GM23338 (cell line): ENCODE measurements around the gene FAM162B. TPM values are rescaled to one million over a fixed set of nuclear protein-coding genes. Genes with fewer than 3 reads are reported as not detected.
"Not testable (repeated sequence)": the region's sequence is repeated elsewhere in the genome, so short reads cannot be mapped to it uniquely, and the experiment has no call there.

Experiments used
- ATAC-seq: fragments of 200-7000 bp; cut with Tn5 transposase; 3 replicates; pipeline ENCODE4 v1.9.1; 2020
- DNase-seq: peaks from one replicate; pipeline ENCODE4 v3.0.0-alpha.2; 2015; ENCODE audit warnings: low spot score
- H2AFZ ChIP-seq: fragments of 200-600 bp; sonication (generic); 2 replicates; pipeline ENCODE4 v1.8.0; 2016; ENCODE audit warnings: antibody characterized with exemption, mild to moderate bottlenecking, moderate library complexity
- H3F3A ChIP-seq: fragments of 200-600 bp; sonication (generic); replicated peaks from 2 replicates; pipeline ENCODE4 v1.8.0; 2017; ENCODE audit warnings: antibody characterized with exemption, mixed run types, low read depth
- H3K27ac ChIP-seq: fragments of 200-600 bp; sonication (generic); 2 replicates; pipeline ENCODE4 v1.6.1; 2016; ENCODE audit warnings: low read depth
- H3K27me3 ChIP-seq: fragments of 200-600 bp; sonication (generic); 2 replicates; pipeline ENCODE4 v1.8.0; 2016; ENCODE audit warnings: mild to moderate bottlenecking, mixed run types, moderate library complexity; ENCODE audit not compliant: insufficient read depth
- H3K36me3 ChIP-seq: fragments of 200-600 bp; sonication (generic); 2 replicates; pipeline ENCODE4 v1.8.0; 2016; ENCODE audit warnings: mild to moderate bottlenecking; ENCODE audit not compliant: insufficient read depth
- H3K4me1 ChIP-seq: fragments of 200-600 bp; sonication (generic); 2 replicates; pipeline ENCODE4 v1.8.0; 2016; ENCODE audit warnings: mild to moderate bottlenecking, moderate library complexity; ENCODE audit not compliant: insufficient read depth
- H3K4me2 ChIP-seq: fragments of 200-600 bp; sonication (generic); 2 replicates; pipeline ENCODE4 v1.7.1; 2017; ENCODE audit warnings: mixed run types
- H3K4me3 ChIP-seq: fragments of 200-600 bp; sonication (generic); 2 replicates; pipeline ENCODE4 v1.6.1; 2016; ENCODE audit warnings: mixed run types
- H3K79me2 ChIP-seq: fragments of 200-600 bp; sonication (generic); replicated peaks from 2 replicates; pipeline ENCODE4 v1.8.0; 2017; ENCODE audit warnings: mild to moderate bottlenecking; ENCODE audit not compliant: insufficient read depth
- H3K9me2 ChIP-seq: fragments of 200-600 bp; sonication (generic); 2 replicates; pipeline ENCODE4 v1.8.0; 2017; ENCODE audit not compliant: insufficient read depth
- H4K20me1 ChIP-seq: fragments of 200-600 bp; sonication (generic); replicated peaks from 2 replicates; pipeline ENCODE4 v1.8.0; 2017; ENCODE audit warnings: mild to moderate bottlenecking; ENCODE audit not compliant: insufficient read depth
- H3K27ac Mint-ChIP-seq: 2 replicates; pipeline ENCODE4 v1.8.0; 2020; ENCODE audit warnings: inconsistent platforms, mild to moderate bottlenecking, moderate library complexity, mixed read lengths
- H3K27me3 Mint-ChIP-seq: 3 replicates; pipeline ENCODE4 v1.8.0; 2022; ENCODE audit warnings: low read depth, mild to moderate bottlenecking, moderate library complexity, mixed read lengths, inconsistent platforms; ENCODE audit not compliant: insufficient read depth, poor library complexity
- H3K36me3 Mint-ChIP-seq: 3 replicates; pipeline ENCODE4 v1.8.0; 2021; ENCODE audit warnings: low read depth, mild to moderate bottlenecking, inconsistent platforms, moderate library complexity, mixed read lengths
- H3K4me1 Mint-ChIP-seq: 3 replicates; pipeline ENCODE4 v1.8.0; 2020; ENCODE audit warnings: mild to moderate bottlenecking, inconsistent platforms, mixed read lengths
- H3K4me3 Mint-ChIP-seq: 3 replicates; pipeline ENCODE4 v1.8.0; 2021; ENCODE audit warnings: moderate library complexity, mild to moderate bottlenecking, inconsistent platforms, mixed read lengths
- H3K9me3 Mint-ChIP-seq: 3 replicates; pipeline ENCODE4 v1.8.0; 2020; ENCODE audit warnings: moderate library complexity, mild to moderate bottlenecking, inconsistent platforms, mixed read lengths
- CREB1 ChIP-seq: fragments of 250-450 bp; sonication (Bioruptor Pico); IDR thresholded peaks from 2 replicates; pipeline ENCODE4 v1.5.0; 2020; ENCODE audit warnings: low read depth, mild to moderate bottlenecking, moderate library complexity
- EZH2phosphoT487 ChIP-seq: fragments of 200-600 bp; sonication (generic); IDR thresholded peaks from one replicate; pipeline ENCODE4 v1.8.1; 2018; ENCODE audit warnings: antibody characterized with exemption; ENCODE audit not compliant: unreplicated experiment
- JUNB ChIP-seq: IDR thresholded peaks from one replicate; pipeline ENCODE4 v1.6.1; 2016; ENCODE audit warnings: antibody characterized with exemption; ENCODE audit not compliant: unreplicated experiment
- NANOG ChIP-seq: IDR thresholded peaks from 2 replicates; pipeline ENCODE4 v1.6.1; 2016; ENCODE audit warnings: antibody characterized with exemption, borderline replicate concordance
- POLR2AphosphoS5 ChIP-seq: IDR thresholded peaks from 2 replicates; pipeline ENCODE4 v1.6.1; 2016; ENCODE audit warnings: antibody characterized with exemption, low read depth
- STAT1 ChIP-seq: IDR thresholded peaks from one replicate; pipeline ENCODE4 v1.6.1; 2016; ENCODE audit warnings: antibody characterized with exemption; ENCODE audit not compliant: unreplicated experiment
- ZNF114 ChIP-seq: fragments of 250-450 bp; sonication (Bioruptor Pico); IDR thresholded peaks from 2 replicates; pipeline ENCODE4 v1.5.0; 2020; ENCODE audit warnings: mild to moderate bottlenecking, moderate library complexity
- ZNF462 ChIP-seq: fragments of 250-450 bp; sonication (Bioruptor Pico); IDR thresholded peaks from 2 replicates; pipeline ENCODE4 v1.5.0; 2020; ENCODE audit warnings: mild to moderate bottlenecking, moderate library complexity
- polyA plus RNA-seq: library from polyadenylated mRNA; unstranded; fragments of >200 nt; fragmentation: Nextera tagmentation; extraction: Ambion mirVana; gene quantifications from 2 replicates; pipeline ENCODE4 v1.2.1, GENCODE V29; 2016
- total RNA-seq: library from RNA; depleted of rRNA; stranded (reverse); fragments of >200 nt; shearing (Covaris generic); gene quantifications from 2 replicates; pipeline ENCODE4 v1.2.3, GENCODE V29; 2014
- TF ChIP-seq, protein P1 (sequence below), 2 experiments: fragments of 200-600 bp in 1 of 2; sonication (generic) in 1 of 2; conservative IDR thresholded peaks; 2 replicates each; pipeline versions ENCODE4 v1.5.1 to v1.6.1; 2016 to 2017; ENCODE audit warnings: antibody characterized with exemption in 2 of 2, low read depth in 2 of 2, mild to moderate bottlenecking in 2 of 2, moderate library complexity in 1 of 2

Gene FAM162B
- total and polyA plus RNA-seq, 2 experiments from 2014 or later: 5.9 to 9.3 TPM

DNA sequence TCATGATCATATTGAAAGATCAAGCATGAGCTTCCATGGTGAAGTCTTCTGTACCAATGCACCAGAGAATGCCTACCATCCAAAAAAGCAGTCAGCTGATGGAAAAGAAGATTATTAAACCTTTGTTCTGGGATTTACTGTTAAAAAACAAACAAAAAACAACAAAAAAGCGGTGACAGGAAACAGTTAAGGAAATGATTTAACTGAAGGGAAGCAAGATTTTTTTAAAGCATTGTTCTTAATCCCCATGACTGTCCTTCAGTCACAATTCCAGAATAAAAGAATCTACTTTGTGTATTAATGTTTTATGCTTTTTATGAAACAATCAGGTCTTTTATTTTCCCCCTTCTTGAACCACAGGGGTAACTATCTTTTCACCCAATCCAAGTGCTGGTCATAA lies 23.9 kb downstream of the FAM162B start:
- Mint-ChIP-seq H3K36me3 (peaks cover 24% of the 10 kb centered on the region), H3K9me3 (peaks cover 36% of the 10 kb centered on the region), H3K4me1 (no peaks in the 10 kb centered on the region), H3K27ac (no peak overlapping the region), H3K27me3 (no peaks in the 10 kb centered on the region), H3K4me3 (no peak overlapping the region)
- Histone ChIP-seq H3F3A (no peaks in the 10 kb centered on the region), H3K27ac (no peak overlapping the region), H3K4me2 (no peak overlapping the region), H3K27me3 (no peaks in the 10 kb centered on the region), H3K9me2 (no peaks in the 10 kb centered on the region), H3K79me2 (no peaks in the 10 kb centered on the region), H3K4me1 (no peaks in the 10 kb centered on the region; the same call in 1 of the 2 replicates), H3K4me3 (no peak overlapping the region), H4K20me1 (no peaks in the 10 kb centered on the region), H2AFZ (no peak overlapping the region), H3K36me3 (peaks cover 6% of the 10 kb centered on the region; the same call in 1 of the 2 replicates)
- TF ChIP-seq NANOG (no peak), ZNF114 (CRISPR knock-in tag) (no peak)
- TF ChIP-seq, protein P1, sequence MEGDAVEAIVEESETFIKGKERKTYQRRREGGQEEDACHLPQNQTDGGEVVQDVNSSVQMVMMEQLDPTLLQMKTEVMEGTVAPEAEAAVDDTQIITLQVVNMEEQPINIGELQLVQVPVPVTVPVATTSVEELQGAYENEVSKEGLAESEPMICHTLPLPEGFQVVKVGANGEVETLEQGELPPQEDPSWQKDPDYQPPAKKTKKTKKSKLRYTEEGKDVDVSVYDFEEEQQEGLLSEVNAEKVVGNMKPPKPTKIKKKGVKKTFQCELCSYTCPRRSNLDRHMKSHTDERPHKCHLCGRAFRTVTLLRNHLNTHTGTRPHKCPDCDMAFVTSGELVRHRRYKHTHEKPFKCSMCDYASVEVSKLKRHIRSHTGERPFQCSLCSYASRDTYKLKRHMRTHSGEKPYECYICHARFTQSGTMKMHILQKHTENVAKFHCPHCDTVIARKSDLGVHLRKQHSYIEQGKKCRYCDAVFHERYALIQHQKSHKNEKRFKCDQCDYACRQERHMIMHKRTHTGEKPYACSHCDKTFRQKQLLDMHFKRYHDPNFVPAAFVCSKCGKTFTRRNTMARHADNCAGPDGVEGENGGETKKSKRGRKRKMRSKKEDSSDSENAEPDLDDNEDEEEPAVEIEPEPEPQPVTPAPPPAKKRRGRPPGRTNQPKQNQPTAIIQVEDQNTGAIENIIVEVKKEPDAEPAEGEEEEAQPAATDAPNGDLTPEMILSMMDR (conservative IDR thresholded peaks at IDR 0.05; ENCODE audit: low read depth in 2 of 2): no peak
- no peak for DNase-seq
- no peak for ATAC-seq

- H3K36me3 Mint-ChIP-seq: peaks cover 34% of the 10 kb centered on the region
- H4K20me1 ChIP-seq, H3K27me3 Mint-ChIP-seq, H3K79me2 ChIP-seq, H3K27me3 ChIP-seq, H3K4me3 Mint-ChIP-seq, H2AFZ ChIP-seq, H3K4me1 Mint-ChIP-seq, H3K27ac ChIP-seq, H3K36me3 ChIP-seq, ATAC-seq, H3K4me3 ChIP-seq, H3F3A ChIP-seq, H3K4me1 ChIP-seq, DNase-seq, H3K27ac Mint-ChIP-seq, H3K9me2 ChIP-seq, H3K4me2 ChIP-seq: not testable (repeated sequence)
- peaks cover 41% of the 10 kb centered on the region for H3K9me3 Mint-ChIP-seq
Observed at GRCh38 chr6:116740486-116740885, 25.0 kb downstream of the FAM162B start.

- H3K4me3 Mint-ChIP-seq: no peak overlapping the region
- H3K9me3 Mint-ChIP-seq: peaks cover 37% of the 10 kb centered on the region
- H3K36me3 Mint-ChIP-seq: peaks cover 46% of the 10 kb centered on the region
- no peaks in the 10 kb centered on the region for H3K4me1 Mint-ChIP-seq
- Histone ChIP-seq H3K9me2 (no peaks in the 10 kb centered on the region), H4K20me1 (no peaks in the 10 kb centered on the region), H3K27ac (no peak overlapping the region), H3K79me2 (no peaks in the 10 kb centered on the region), H3K4me1 (no peaks in the 10 kb centered on the region), H2AFZ (no peak overlapping the region), H3F3A (no peaks in the 10 kb centered on the region), H3K4me2 (no peak overlapping the region), H3K36me3 (peaks cover 6% of the 10 kb centered on the region; the same call in 1 of the 2 replicates), H3K27me3 (no peaks in the 10 kb centered on the region), H3K4me3 (no peak overlapping the region)
- ATAC-seq (no peak), DNase-seq (no peak)
- no peaks in the 10 kb centered on the region for H3K27me3 Mint-ChIP-seq
- H3K27ac Mint-ChIP-seq: no peak overlapping the region
- TF ChIP-seq NANOG: no peak
- no peak for TF ChIP-seq POLR2AphosphoS5
- TF ChIP-seq CREB1 (CRISPR knock-in tag): no peak
- no peak for TF ChIP-seq EZH2phosphoT487
- TF ChIP-seq STAT1: no peak
- no peak for TF ChIP-seq ZNF114 (CRISPR knock-in tag)
- no peak for TF ChIP-seq JUNB
- no peak for TF ChIP-seq ZNF462 (CRISPR knock-in tag)
Observed at GRCh38 chr6:116737004-116737403, 28.5 kb downstream of the FAM162B start.
